ENCODE results near the gene SCGB3A1. TPM values are rescaled to one million over a fixed set of nuclear protein-coding genes. Genes with fewer than 3 reads are reported as not detected.

Gene SCGB3A1
- total RNA-seq, 2 donors from 2014 or later, result not detected

- Histone ChIP-seq H3K4me1 (no peaks in the 10 kb centered on the region), H3K36me3 (replicated peaks in 1 of 2; ENCODE audit: insufficient read depth in 1 of 2, low read depth in 2 of 2) (no peaks in the 10 kb centered on the region), H3K27ac (no peak overlapping the region), H3K27me3 (no peaks in the 10 kb centered on the region), H3K4me3 (no peak overlapping the region), H3K9me3 (no peaks in the 10 kb centered on the region)
- 47 to 53% methylated on average over 20 of the region's 20 CpGs for WGBS, 2 donors
- intact Hi-C loops (cut with DNase I), result no loop called here
- DNase-seq (peak in 1 of 4 donors; percentile 0), ATAC-seq (no peak)
- TF ChIP-seq POLR2A (IDR thresholded peaks at IDR 0.05) (no peak), CTCF (IDR thresholded peaks at IDR 0.05) (no peak)
Observed at GRCh38 chr5:180637962-180638680, 46.8 kb upstream of the SCGB3A1 start.

GRCh38 chr5:180636403-180637075 lies 45.2 kb upstream of the SCGB3A1 start:
- Histone ChIP-seq H3K27me3 (no peaks in the 10 kb centered on the region), H3K27ac (no peak overlapping the region), H3K4me1 (no peaks in the 10 kb centered on the region), H3K9me3 (no peaks in the 10 kb centered on the region), H3K36me3 (replicated peaks in 1 of 2; ENCODE audit: insufficient read depth in 1 of 2, low read depth in 2 of 2) (no peaks in the 10 kb centered on the region), H3K4me3 (no peak overlapping the region)
- intact Hi-C loops (cut with DNase I), result no loop called here
- ATAC-seq (no peak), DNase-seq (peak in 1 of 4 donors; percentile 4)
- WGBS, 2 donors, result 53 to 69% methylated on average over 16 to 17 of the region's 18 CpGs
- TF ChIP-seq POLR2A (IDR thresholded peaks at IDR 0.05), result no peak
- no peak for TF ChIP-seq CTCF (IDR thresholded peaks at IDR 0.05)

GRCh38 chr5:180636016-180636402 lies 44.7 kb upstream of the SCGB3A1 start:
- 84% methylated on average over 8 of the region's 8 CpGs for WGBS, 2 donors
- no peak overlapping the region for H3K27ac ChIP-seq
- H3K36me3 ChIP-seq (replicated peaks in 1 of 2; ENCODE audit: insufficient read depth in 1 of 2, low read depth in 2 of 2), result no peaks in the 10 kb centered on the region
- DNase-seq (no peak), ATAC-seq (no peak)
- intact Hi-C loops (cut with DNase I), result no loop called here
- no peaks in the 10 kb centered on the region for H3K27me3 ChIP-seq
- no peaks in the 10 kb centered on the region for H3K9me3 ChIP-seq
- no peak for TF ChIP-seq POLR2A (IDR thresholded peaks at IDR 0.05)
- no peak for TF ChIP-seq CTCF (IDR thresholded peaks at IDR 0.05)
- no peaks in the 10 kb centered on the region for H3K4me1 ChIP-seq
- H3K4me3 ChIP-seq, result no peak overlapping the region

- Histone ChIP-seq H3K4me3 (no peak overlapping the region), H3K9me3 (no peaks in the 10 kb centered on the region), H3K27ac (no peak overlapping the region), H3K27me3 (no peaks in the 10 kb centered on the region), H3K36me3 (replicated peaks in 1 of 2; ENCODE audit: insufficient read depth in 1 of 2, low read depth in 2 of 2) (no peaks in the 10 kb centered on the region), H3K4me1 (no peaks in the 10 kb centered on the region)
- TF ChIP-seq CTCF (IDR thresholded peaks at IDR 0.05) (no peak), POLR2A (IDR thresholded peaks at IDR 0.05) (no peak)
- WGBS, 2 donors, result 63 to 71% methylated on average over 6 to 14 of the region's 14 CpGs
- ATAC-seq (no peak), DNase-seq (no peak)
- intact Hi-C loops (cut with DNase I), result loop anchor here (5.0 kb wide), 1 partner anchor 236 kb away; no protein-coding TSS in a partner anchor
Observed at GRCh38 chr5:180633283-180634177, 42.2 kb upstream of the SCGB3A1 start.
